Endothelial cell of umbilical vein (primary cell): ENCODE measurements around the gene LANCL3. TPM values are rescaled to one million over a fixed set of nuclear protein-coding genes. Genes with fewer than 3 reads are reported as not detected.
"Not testable (repeated sequence)": the region's sequence is repeated elsewhere in the genome, so short reads cannot be mapped to it uniquely, and the experiment has no call there.

Experiments
- BruUV-seq: library from RNA; stranded (reverse); fragments of 400-500 nt; replicated peaks from 2 replicates; lab custom pipeline; 2021; lab: Mats Ljungman, UMichigan
- CTCF ChIA-PET: fragments of 300-600, 350-600 bp; sonication (Branson Sonifier 250); formaldehyde crosslinking; loops from one replicate; lab custom pipeline; 2021; ENCODE audit warnings: antibody characterized with exemption, inconsistent platforms; lab: Charles Lee
- POLR2A ChIA-PET: fragments of 300-600, 350-600 bp; sonication (Branson Sonifier 250); formaldehyde crosslinking; loops from one replicate; lab custom pipeline; 2021; ENCODE audit warnings: antibody characterized with exemption, inconsistent platforms; lab: Charles Lee
- DNase-seq: peaks from one replicate; pipeline ENCODE4 v3.0.0-alpha.2; 2011; ENCODE audit warnings: low read depth, low spot score
- FAIRE-seq: peaks from 2 replicates; lab custom pipeline; 2011; peaks lifted over from hg19 to GRCh38; lab: Jason Lieb, UNC
- H2AFZ ChIP-seq: 2 replicates; pipeline ENCODE4 v1.6.0; 2012; ENCODE audit warnings: low read depth, low read length, control low read depth, inconsistent platforms
- H3K27ac ChIP-seq: 2 replicates; pipeline ENCODE4 v1.5.1; 2011; ENCODE audit warnings: low read depth, mild to moderate bottlenecking, control low read depth, low read length, moderate library complexity; ENCODE audit not compliant: insufficient read depth
- H3K27me3 ChIP-seq, 2 experiments: 2 replicates each; pipeline versions ENCODE4 v1.6.0 to v1.6.1; 2011; ENCODE audit warnings: low read length in 2 of 2, mixed read lengths in 1 of 2; ENCODE audit not compliant: control insufficient read depth in 2 of 2, insufficient read depth in 2 of 2
- H3K36me3 ChIP-seq, 2 experiments: 2 replicates in 1 of 2; 3 replicates in 1 of 2; pipeline ENCODE4 v1.5.1; 2011; ENCODE audit warnings: low read length in 2 of 2, mild to moderate bottlenecking in 1 of 2, moderate library complexity in 1 of 2; ENCODE audit not compliant: control insufficient read depth in 2 of 2, insufficient read depth in 2 of 2; ENCODE audit errors: extremely low read depth in 1 of 2
- H3K4me1 ChIP-seq: 3 replicates; pipeline ENCODE4 v1.5.1; 2011; ENCODE audit warnings: mild to moderate bottlenecking, low read length; ENCODE audit not compliant: control insufficient read depth, insufficient read depth; ENCODE audit errors: extremely low read depth
- H3K4me2 ChIP-seq: 2 replicates; pipeline ENCODE4 v1.6.1; 2011; ENCODE audit warnings: low read length, control low read depth, mixed read lengths; ENCODE audit not compliant: insufficient read depth
- H3K4me3 ChIP-seq, 3 experiments: fragments of 200-600 bp in 1 of 3; sonication (generic), shearing (Covaris generic) in 1 of 3; replicated peaks in 1 of 3; 2 replicates each; pipeline ENCODE4 v1.5.1; 2011 to 2016; ENCODE audit warnings: control low read depth in 3 of 3, low read length in 3 of 3, mild to moderate bottlenecking in 2 of 3, inconsistent platforms in 1 of 3, low read depth in 1 of 3, moderate library complexity in 1 of 3; ENCODE audit not compliant: insufficient read depth in 1 of 3
- H3K79me2 ChIP-seq: 2 replicates; pipeline ENCODE4 v1.6.0; 2012; ENCODE audit warnings: low read length, inconsistent platforms; ENCODE audit not compliant: control insufficient read depth, insufficient read depth
- H3K9ac ChIP-seq: replicated peaks from 2 replicates; pipeline ENCODE3; 2011; ENCODE audit warnings: low read length, control low read depth; ENCODE audit not compliant: insufficient read depth; ENCODE audit errors: extremely low read depth
- H3K9me1 ChIP-seq: replicated peaks from 3 replicates; pipeline ENCODE4 v1.6.0; 2011; ENCODE audit warnings: mild to moderate bottlenecking, low read length; ENCODE audit not compliant: control insufficient read depth, insufficient read depth; ENCODE audit errors: extremely low read depth
- H3K9me3 ChIP-seq: replicated peaks from 2 replicates; pipeline ENCODE4 v1.5.1; 2012; ENCODE audit warnings: low read length, inconsistent platforms; ENCODE audit not compliant: control insufficient read depth, insufficient read depth
- H4K20me1 ChIP-seq: replicated peaks from 2 replicates; pipeline ENCODE3; 2011; ENCODE audit warnings: mild to moderate bottlenecking, low read length; ENCODE audit not compliant: control insufficient read depth, insufficient read depth; ENCODE audit errors: extremely low read depth
- FOS ChIP-seq: IDR thresholded peaks from 2 replicates; pipeline ENCODE4 v1.6.1; 2011; ENCODE audit warnings: mild to moderate bottlenecking, low read length, moderate library complexity, borderline replicate concordance; ENCODE audit not compliant: insufficient read depth
- dilution Hi-C: fragments of 300-500 bp; cut with MboI; formaldehyde crosslinking; loops from one replicate; pipeline ENCODE4 v1.15.0; 2019; ENCODE audit warnings: low sequenced_read_pairs; ENCODE audit not compliant: extremely low pct_ligation_motif_present
- intact Hi-C: fragments of 100-400 bp; cut with micrococcal nuclease; formaldehyde crosslinking; loops from one replicate; pipeline ENCODE4 v1.10.0; 2022
- polyA plus RNA-seq, 4 experiments: library from polyadenylated mRNA; depleted of rRNA in 3 of 4; stranded (reverse) in 3 of 4; unstranded in 1 of 4; fragments of >200 nt; gene quantifications; 2 replicates each; pipeline versions ENCODE4 v1.2.1 to v1.2.3, GENCODE V29; 2011 to 2012; ENCODE audit warnings: missing spikeins in 1 of 4
- total RNA-seq: library from RNA; stranded (reverse); gene quantifications from 2 replicates; pipeline ENCODE4 v1.2.3, GENCODE V29; 2021

The LANCL3 gene
- total and polyA plus RNA-seq, 2 donors (not counting 3 experiments of a cell fraction or from before 2014, with no cell fraction given) = 0.12 to 1.5 TPM

GRCh38 chrX:37553476-37553875 is 18.0 kb upstream of the LANCL3 start:
- Histone ChIP-seq H3K9ac (no peak overlapping the region), H3K4me3 (no peak overlapping the region), H3K9me3 (no peaks in the 10 kb centered on the region), H3K4me2 (no peak overlapping the region), H3K27me3 (no peaks in the 10 kb centered on the region), H2AFZ (no peak overlapping the region), H3K9me1 (no peaks in the 10 kb centered on the region), H3K27ac (no peak overlapping the region), H3K36me3 (no peaks in the 10 kb centered on the region), H4K20me1 (no peaks in the 10 kb centered on the region), H3K4me1 (no peaks in the 10 kb centered on the region), H3K79me2 (no peaks in the 10 kb centered on the region)
- no peak for TF ChIP-seq FOS
- no peak for FAIRE-seq
- dilution Hi-C loops (no loop called here), intact Hi-C loops (no loop called here)
- no peak for DNase-seq
- ChIA-PET POLR2A (no interaction called here), CTCF (no interaction called here)
- BruUV-seq = no TSS peak

DNA sequence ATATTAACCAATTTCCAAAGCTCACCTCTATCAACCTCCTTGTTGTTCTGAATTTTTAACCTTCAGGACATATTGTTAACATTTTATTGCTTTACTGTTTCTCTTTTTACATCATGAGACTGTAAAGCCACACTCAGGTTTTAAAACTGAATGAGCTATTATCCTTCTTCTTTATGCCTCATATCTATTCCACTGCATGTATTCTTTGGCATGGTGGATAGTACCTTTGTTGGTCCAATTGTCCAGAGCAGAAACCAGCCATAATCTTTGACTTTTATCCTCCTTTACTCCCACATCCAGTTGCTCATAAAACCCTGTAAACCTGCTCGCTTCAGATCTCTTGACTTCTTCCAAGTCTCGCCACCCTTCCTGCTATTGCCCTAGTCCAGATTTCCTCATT is 6.2 kb upstream of the LANCL3 start:
- H3K4me2 ChIP-seq, H3K9ac ChIP-seq, H3K9me1 ChIP-seq, H3K79me2 ChIP-seq, H4K20me1 ChIP-seq, dilution Hi-C loops, intact Hi-C loops, H3K27ac ChIP-seq, BruUV-seq, H3K9me3 ChIP-seq, CTCF ChIA-PET, H3K4me1 ChIP-seq, DNase-seq, POLR2A ChIA-PET, H3K4me3 ChIP-seq, H3K36me3 ChIP-seq, H3K27me3 ChIP-seq, H2AFZ ChIP-seq, FAIRE-seq: not testable (repeated sequence)

DNA sequence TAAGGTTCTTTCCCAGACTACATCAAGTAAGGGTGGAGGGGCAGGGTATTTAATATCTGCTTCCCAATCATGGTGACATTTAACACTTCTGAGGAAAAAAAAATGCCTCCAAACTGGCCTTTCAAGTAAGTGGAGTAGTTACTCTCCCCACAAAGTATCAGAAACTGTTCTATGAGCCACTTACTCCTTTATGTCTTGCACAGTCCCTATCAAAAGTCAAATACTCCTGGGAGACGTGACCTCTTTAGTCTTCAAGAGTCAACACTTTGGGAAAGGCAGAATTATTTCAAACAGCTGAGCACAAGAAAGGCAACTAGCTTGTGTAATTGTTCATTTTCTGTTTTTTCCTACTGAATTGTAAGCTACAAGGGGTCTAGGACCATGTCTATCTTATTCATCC is 1.1 kb upstream of the LANCL3 start:
- DNase-seq, dilution Hi-C loops, H3K4me3 ChIP-seq, H3K9me1 ChIP-seq, H2AFZ ChIP-seq, H3K4me1 ChIP-seq, CTCF ChIA-PET, H3K27me3 ChIP-seq, H4K20me1 ChIP-seq, H3K9me3 ChIP-seq, H3K79me2 ChIP-seq, H3K36me3 ChIP-seq, POLR2A ChIA-PET, H3K27ac ChIP-seq, FAIRE-seq, H3K4me2 ChIP-seq, BruUV-seq, H3K9ac ChIP-seq: not testable (repeated sequence)
- intact Hi-C loops = loop anchor here (5.0 kb wide), 1 partner anchor 257 kb away; no protein-coding TSS in a partner anchor
